HEK293 (cell line): ENCODE measurements around the gene PDE1C.

Source experiments
- CTCF ChIA-PET: fragments of 350-600 bp; formaldehyde crosslinking; extraction: SDS; loops from one replicate; lab custom pipeline; 2021; ENCODE audit warnings: antibody characterized with exemption; lab: Yijun Ruan, JAX
- POLR2A ChIA-PET: fragments of 300-600 bp; formaldehyde crosslinking; extraction: SDS; loops from one replicate; lab custom pipeline; 2020; ENCODE audit warnings: antibody characterized with exemption, inconsistent platforms; lab: Yijun Ruan, JAX
- H3K27ac ChIP-seq: fragments of 200-500 bp; sonication (Bioruptor generic); 2 replicates; pipeline ENCODE4 v1.5.1; 2014; ENCODE audit warnings: low read depth, low read length, control low read depth, inconsistent platforms; ENCODE audit errors: extremely low read depth
- H3K36me3 ChIP-seq, 2 experiments: fragments of 200-500 bp in 1 of 2; sonication (Bioruptor generic) in 1 of 2; 1 replicate in 1 of 2; 2 replicates in 1 of 2; pipeline ENCODE4 v1.5.1; 2014 to 2017; ENCODE audit warnings: inconsistent platforms in 2 of 2, low read length in 2 of 2; ENCODE audit not compliant: control insufficient read depth in 2 of 2, insufficient read depth in 1 of 2
- H3K4me1 ChIP-seq: fragments of 200-500 bp; sonication (Bioruptor generic); 2 replicates; pipeline ENCODE4 v1.5.1; 2014; ENCODE audit warnings: mild to moderate bottlenecking, low read length, inconsistent platforms; ENCODE audit not compliant: control insufficient read depth, insufficient read depth
- H3K4me3 ChIP-seq: 2 replicates; pipeline ENCODE4 v1.5.1; 2011; ENCODE audit warnings: low read depth, mild to moderate bottlenecking, control low read depth, low read length, moderate library complexity
- H3K9me3 ChIP-seq: fragments of 200-500 bp; sonication (Bioruptor generic); 2 replicates; pipeline ENCODE4 v1.5.1; 2014; ENCODE audit warnings: low read depth, low read length, inconsistent platforms; ENCODE audit not compliant: control insufficient read depth, insufficient read depth
- GLIS2 ChIP-seq: fragments of 450-650 bp; formaldehyde crosslinking; IDR thresholded peaks from 2 replicates; pipeline ENCODE4 v1.5.1; 2016; ENCODE audit warnings: missing biosample characterization, missing genetic modification characterization
- KLF1 ChIP-seq: fragments of 450-650 bp; formaldehyde crosslinking; IDR thresholded peaks from 2 replicates; pipeline ENCODE4 v1.5.1; 2016; ENCODE audit warnings: missing biosample characterization, missing genetic modification characterization
- KLF7 ChIP-seq: fragments of 450-650 bp; formaldehyde crosslinking; IDR thresholded peaks from 2 replicates; pipeline ENCODE4 v1.5.1; 2016; ENCODE audit warnings: missing biosample characterization, missing genetic modification characterization, borderline replicate concordance
- PBX3 ChIP-seq: sonication (generic); formaldehyde crosslinking; IDR thresholded peaks from 2 replicates; pipeline ENCODE4 v1.8.1; 2022; ENCODE audit warnings: mild to moderate bottlenecking, moderate library complexity, missing genetic modification reagents
- SCRT2 ChIP-seq: fragments of 450-650 bp; formaldehyde crosslinking; IDR thresholded peaks from 2 replicates; pipeline ENCODE4 v1.5.1; 2016; ENCODE audit warnings: missing biosample characterization, missing genetic modification characterization
- SP3 ChIP-seq: fragments of 450-650 bp; formaldehyde crosslinking; IDR thresholded peaks from 2 replicates; pipeline ENCODE4 v1.5.1; 2016; ENCODE audit warnings: missing biosample characterization, missing genetic modification characterization
- ZFP3 ChIP-seq: fragments of 450-650 bp; formaldehyde crosslinking; IDR thresholded peaks from 2 replicates; pipeline ENCODE4 v1.5.1; 2016; ENCODE audit warnings: low read depth, missing biosample characterization, missing genetic modification characterization
- ZNF24 ChIP-seq: fragments of 450-650 bp; formaldehyde crosslinking; IDR thresholded peaks from 2 replicates; pipeline ENCODE4 v1.5.1; 2016; ENCODE audit warnings: missing biosample characterization, missing genetic modification characterization
- ZNF248 ChIP-seq: fragments of 450-650 bp; formaldehyde crosslinking; IDR thresholded peaks from 2 replicates; pipeline ENCODE4 v1.5.1; 2017; ENCODE audit warnings: missing biosample characterization, missing genetic modification characterization
- ZNF266 ChIP-seq: fragments of 450-650 bp; formaldehyde crosslinking; IDR thresholded peaks from 2 replicates; pipeline ENCODE4 v1.5.1; 2016; ENCODE audit warnings: missing biosample characterization, missing genetic modification characterization, low read depth
- ZNF311 ChIP-seq: fragments of 450-650 bp; formaldehyde crosslinking; IDR thresholded peaks from 2 replicates; pipeline ENCODE4 v1.5.1; 2017; ENCODE audit warnings: missing biosample characterization, missing genetic modification characterization, borderline replicate concordance
- ZNF391 ChIP-seq: fragments of 450-650 bp; formaldehyde crosslinking; IDR thresholded peaks from 2 replicates; pipeline ENCODE4 v1.5.1; 2016; ENCODE audit warnings: low read depth, missing biosample characterization, missing genetic modification characterization, borderline replicate concordance
- ZNF561 ChIP-seq: fragments of 450-650 bp; IDR thresholded peaks from 2 replicates; pipeline ENCODE4 v1.5.1; 2018; ENCODE audit warnings: missing biosample characterization, missing genetic modification characterization, borderline replicate concordance
- ZNF624 ChIP-seq: fragments of 450-650 bp; formaldehyde crosslinking; IDR thresholded peaks from 2 replicates; pipeline ENCODE4 v1.5.1; 2017; ENCODE audit warnings: missing biosample characterization, missing genetic modification characterization
- ZSCAN16 ChIP-seq: fragments of 450-650 bp; formaldehyde crosslinking; IDR thresholded peaks from 2 replicates; pipeline ENCODE4 v1.5.1; 2016; ENCODE audit warnings: missing biosample characterization, missing genetic modification characterization
- TF ChIP-seq, protein P1 (sequence below): fragments of 450-650 bp; formaldehyde crosslinking; IDR thresholded peaks from 2 replicates; pipeline ENCODE4 v1.5.1; 2016; ENCODE audit warnings: missing biosample characterization, missing genetic modification characterization, low read depth
- TF ChIP-seq, protein P2 (sequence below): fragments of 450-650 bp; formaldehyde crosslinking; IDR thresholded peaks from 2 replicates; pipeline ENCODE4 v1.5.1; 2016; ENCODE audit warnings: missing biosample characterization, missing genetic modification characterization

Gene PDE1C

GRCh38 chr7:32100407-32100907, 30.2 kb upstream of the PDE1C start:
- Histone ChIP-seq H3K36me3 (no peaks in the 10 kb centered on the region), H3K4me3 (no peak overlapping the region), H3K4me1 (no peaks in the 10 kb centered on the region), H3K27ac (no peak overlapping the region), H3K9me3 (no peaks in the 10 kb centered on the region)
- TF ChIP-seq GLIS2 (tag by site-specific recombination) (no peak), ZNF24 (tag by site-specific recombination) (no peak), KLF7 (no peak), KLF1 (tag by site-specific recombination) (no peak), ZNF266 (tag by site-specific recombination) (no peak), ZNF311 (tag by site-specific recombination) (no peak), SP3 (tag by site-specific recombination) (no peak), ZSCAN16 (no peak), SCRT2 (tag by site-specific recombination) (no peak), ZNF561 (tag by site-specific recombination) (no peak)
- TF ChIP-seq, protein P1, sequence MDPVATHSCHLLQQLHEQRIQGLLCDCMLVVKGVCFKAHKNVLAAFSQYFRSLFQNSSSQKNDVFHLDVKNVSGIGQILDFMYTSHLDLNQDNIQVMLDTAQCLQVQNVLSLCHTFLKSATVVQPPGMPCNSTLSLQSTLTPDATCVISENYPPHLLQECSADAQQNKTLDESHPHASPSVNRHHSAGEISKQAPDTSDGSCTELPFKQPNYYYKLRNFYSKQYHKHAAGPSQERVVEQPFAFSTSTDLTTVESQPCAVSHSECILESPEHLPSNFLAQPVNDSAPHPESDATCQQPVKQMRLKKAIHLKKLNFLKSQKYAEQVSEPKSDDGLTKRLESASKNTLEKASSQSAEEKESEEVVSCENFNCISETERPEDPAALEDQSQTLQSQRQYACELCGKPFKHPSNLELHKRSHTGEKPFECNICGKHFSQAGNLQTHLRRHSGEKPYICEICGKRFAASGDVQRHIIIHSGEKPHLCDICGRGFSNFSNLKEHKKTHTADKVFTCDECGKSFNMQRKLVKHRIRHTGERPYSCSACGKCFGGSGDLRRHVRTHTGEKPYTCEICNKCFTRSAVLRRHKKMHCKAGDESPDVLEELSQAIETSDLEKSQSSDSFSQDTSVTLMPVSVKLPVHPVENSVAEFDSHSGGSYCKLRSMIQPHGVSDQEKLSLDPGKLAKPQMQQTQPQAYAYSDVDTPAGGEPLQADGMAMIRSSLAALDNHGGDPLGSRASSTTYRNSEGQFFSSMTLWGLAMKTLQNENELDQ (tag by site-specific recombination): no peak
- ChIA-PET CTCF (no interaction called here), POLR2A (no interaction called here)

DNA sequence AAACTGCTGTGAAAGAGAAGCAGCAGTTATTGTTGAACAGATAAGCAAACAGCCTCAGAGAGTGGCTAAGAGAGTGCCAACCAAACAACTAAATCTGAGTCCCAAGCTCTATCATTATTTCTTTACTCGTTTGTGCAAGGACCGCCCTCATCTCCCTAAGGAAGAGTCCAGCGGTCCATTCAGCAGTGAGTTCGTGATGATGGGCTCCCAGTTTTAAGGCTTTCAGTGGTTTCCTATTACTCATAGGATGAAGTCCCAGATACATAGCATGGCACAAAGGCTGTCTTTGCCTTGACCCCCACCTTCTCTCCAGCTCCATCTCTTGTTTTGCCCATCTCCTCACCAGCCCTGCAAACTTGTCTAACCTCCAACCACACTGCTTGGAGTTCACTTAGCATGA, 24.3 kb upstream of the PDE1C start:
- POLR2A ChIA-PET: no interaction called here
- H3K4me3 ChIP-seq: no peak overlapping the region
- CTCF ChIA-PET: no interaction called here

More for the DNA sequence above, 24.3 kb upstream of the PDE1C start:
- Histone ChIP-seq H3K4me1 (no peaks in the 10 kb centered on the region), H3K9me3 (no peaks in the 10 kb centered on the region), H3K36me3 (no peaks in the 10 kb centered on the region), H3K27ac (no peak overlapping the region)
- no peak for TF ChIP-seq ZNF248 (tag by site-specific recombination)
- TF ChIP-seq, protein P1 (tag by site-specific recombination): no peak
- no peak for TF ChIP-seq ZNF624
- no peak for TF ChIP-seq PBX3 (CRISPR knock-in tag)
- no peak for TF ChIP-seq ZFP3
- TF ChIP-seq ZNF391: no peak
- TF ChIP-seq, protein P2, sequence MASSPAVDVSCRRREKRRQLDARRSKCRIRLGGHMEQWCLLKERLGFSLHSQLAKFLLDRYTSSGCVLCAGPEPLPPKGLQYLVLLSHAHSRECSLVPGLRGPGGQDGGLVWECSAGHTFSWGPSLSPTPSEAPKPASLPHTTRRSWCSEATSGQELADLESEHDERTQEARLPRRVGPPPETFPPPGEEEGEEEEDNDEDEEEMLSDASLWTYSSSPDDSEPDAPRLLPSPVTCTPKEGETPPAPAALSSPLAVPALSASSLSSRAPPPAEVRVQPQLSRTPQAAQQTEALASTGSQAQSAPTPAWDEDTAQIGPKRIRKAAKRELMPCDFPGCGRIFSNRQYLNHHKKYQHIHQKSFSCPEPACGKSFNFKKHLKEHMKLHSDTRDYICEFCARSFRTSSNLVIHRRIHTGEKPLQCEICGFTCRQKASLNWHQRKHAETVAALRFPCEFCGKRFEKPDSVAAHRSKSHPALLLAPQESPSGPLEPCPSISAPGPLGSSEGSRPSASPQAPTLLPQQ (tag by site-specific recombination): no peak
